HG03139 (cell line): ENCODE measurements around the gene OR7G3.

Experiments
- ATAC-seq: cut with Tn5 transposase; IDR thresholded peaks from one replicate; pipeline ENCODE4 v1.9.1; 2021; ENCODE audit not compliant: unreplicated experiment

OR7G3 gene

GRCh38 chr19:9126900-9127405 is at the start of gene OR7G3:
Gene OR7G3 (minus strand): TSS chr19:9126950. CDS start chr19:9126950, 0 bp downstream.
- ATAC-seq, result no peak

GRCh38 chr19:9175326-9175725 is 48.6 kb upstream of the OR7G3 start:
- no peak for ATAC-seq

- no peak for ATAC-seq
These were observed 44.7 kb upstream of the OR7G3 start for GRCh38 chr19:9171393-9171991.

- no peak for ATAC-seq
These were observed 40.1 kb upstream of the OR7G3 start for GRCh38 chr19:9166846-9167245.

GRCh38 chr19:9165261-9165660 is 38.5 kb upstream of the OR7G3 start:
- ATAC-seq, result no peak

GRCh38 chr19:9161427-9161826 is 34.7 kb upstream of the OR7G3 start:
- ATAC-seq, result no peak

GRCh38 chr19:9159891-9160290 is 33.1 kb upstream of the OR7G3 start:
- no peak for ATAC-seq

GRCh38 chr19:9156304-9156703 is 29.6 kb upstream of the OR7G3 start:
- no peak for ATAC-seq

- no peak for ATAC-seq
These were observed 28.8 kb upstream of the OR7G3 start for GRCh38 chr19:9155591-9155990.

- ATAC-seq, result no peak
These were observed 24.6 kb upstream of the OR7G3 start for GRCh38 chr19:9151367-9151766.

- no peak for ATAC-seq
These were observed 23.9 kb upstream of the OR7G3 start for GRCh38 chr19:9150650-9151049.

GRCh38 chr19:9149997-9150396 is 23.2 kb upstream of the OR7G3 start:
- no peak for ATAC-seq

GRCh38 chr19:9148697-9149096 is 21.9 kb upstream of the OR7G3 start:
- ATAC-seq, result no peak

GRCh38 chr19:9146882-9147281 is 20.1 kb upstream of the OR7G3 start:
- ATAC-seq, result no peak

- ATAC-seq, result no peak
These were observed 18.2 kb upstream of the OR7G3 start for GRCh38 chr19:9144920-9145319.

- peak; percentile 93 for ATAC-seq
These were observed 13.6 kb upstream of the OR7G3 start, which contains the start of gene ZNF317 for GRCh38 chr19:9140159-9140874. Gene ZNF317 (plus strand): TSS chr19:9140397. CDS start chr19:9156017, 15,620 bp downstream.

GRCh38 chr19:9139609-9140158 is 12.9 kb upstream of the OR7G3 start:
- ATAC-seq, result peak; percentile 12

- no peak for ATAC-seq
These were observed 5.7 kb upstream of the OR7G3 start for GRCh38 chr19:9132422-9132821.

GRCh38 chr19:9130965-9131364 is 4.2 kb upstream of the OR7G3 start:
- ATAC-seq, result no peak

- no peak for ATAC-seq
These were observed 1.4 kb upstream of the OR7G3 start for GRCh38 chr19:9128171-9128570.

GRCh38 chr19:9116547-9116946 is 10.2 kb downstream of the OR7G3 start:
- no peak for ATAC-seq

GRCh38 chr19:9115307-9115813 is 11.4 kb downstream of the OR7G3 start, which contains the start of gene OR7G1:
Gene OR7G1 (minus strand): TSS chr19:9115763. CDS start chr19:9115763, 0 bp downstream.
- ATAC-seq, result no peak
